Stimulated activated CD4-positive, alpha-beta T cell treated with anti-CD3 and anti-CD28 coated beads, Interleukin-1b, Interleukin-23, amount 100 ng/mL, for 1 hour (primary cell): ENCODE data around the gene EAF1.
"Not testable (repeated sequence)": the region's sequence is repeated elsewhere in the genome, so short reads cannot be mapped to it uniquely, and the experiment has no call there.

Experiments
- DNase-seq, 2 donors: peaks; one replicate each; pipeline ENCODE4 v3.0.0-alpha.2; 2020; ENCODE audit warnings: low read depth in 2 of 2

EAF1 gene

GRCh38 chr3:15479400-15480224 lies 52.2 kb downstream of the EAF1 start:
- DNase-seq = no peak

- DNase-seq = not testable (repeated sequence)
These were observed 57.2 kb downstream of the EAF1 start for GRCh38 chr3:15484551-15484950.

- DNase-seq = no peak
These were observed 58.6 kb downstream of the EAF1 start for GRCh38 chr3:15486020-15486419.

GRCh38 chr3:15486979-15487378 lies 59.6 kb downstream of the EAF1 start:
- no peak for DNase-seq

GRCh38 chr3:15488002-15488401 lies 60.6 kb downstream of the EAF1 start:
- DNase-seq = no peak

GRCh38 chr3:15490158-15490557 lies 62.8 kb downstream of the EAF1 start:
- no peak for DNase-seq

- no peak for DNase-seq
These were observed 63.7 kb downstream of the EAF1 start for GRCh38 chr3:15491143-15491542.
